Stimulated activated CD4-positive, alpha-beta T cell treated with anti-CD3 and anti-CD28 coated beads, Interleukin-15, amount 100 ng/mL, for 48 hours (primary cell): ENCODE data around the gene UTP4.
"Not testable (repeated sequence)": the region's sequence is repeated elsewhere in the genome, so short reads cannot be mapped to it uniquely, and the experiment has no call there.

Experiments used
- DNase-seq, 2 donors: peaks; one replicate each; pipeline ENCODE4 v3.0.0-alpha.2; 2020; ENCODE audit warnings: low read depth in 2 of 2

The UTP4 gene

DNA sequence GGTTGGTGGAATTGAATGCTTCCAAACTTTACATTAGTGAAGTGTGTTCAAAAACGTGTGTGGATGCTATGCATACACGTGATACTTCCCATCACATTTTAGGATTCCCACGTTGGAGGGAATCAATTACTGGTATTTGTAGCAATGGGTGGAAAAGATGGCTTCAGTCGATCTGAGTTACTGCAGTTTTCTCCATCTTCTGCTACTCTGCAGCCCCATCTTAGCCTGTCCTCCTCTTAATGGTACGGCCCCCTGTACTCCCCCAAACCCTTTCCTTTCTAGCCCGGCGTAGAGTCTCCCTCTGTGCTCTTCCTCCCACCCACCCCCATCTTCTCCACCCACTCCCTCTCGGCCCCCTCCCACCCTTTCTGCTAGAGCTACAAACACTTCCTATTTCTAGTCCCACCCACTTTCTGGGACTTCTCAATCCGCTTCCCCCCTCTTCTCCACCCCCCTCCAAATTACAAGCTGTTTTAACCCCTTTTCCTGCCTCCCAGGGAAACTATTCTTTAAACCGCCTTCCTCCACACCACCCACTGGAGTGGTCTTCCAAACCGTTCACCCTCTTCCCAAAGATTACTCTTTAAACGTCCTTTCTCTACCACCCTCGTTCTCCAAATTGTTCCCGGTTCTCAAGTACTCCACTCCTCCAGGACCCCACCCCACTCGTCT is 1.1 kb upstream of the UTP4 start:
- DNase-seq = no peak

DNA sequence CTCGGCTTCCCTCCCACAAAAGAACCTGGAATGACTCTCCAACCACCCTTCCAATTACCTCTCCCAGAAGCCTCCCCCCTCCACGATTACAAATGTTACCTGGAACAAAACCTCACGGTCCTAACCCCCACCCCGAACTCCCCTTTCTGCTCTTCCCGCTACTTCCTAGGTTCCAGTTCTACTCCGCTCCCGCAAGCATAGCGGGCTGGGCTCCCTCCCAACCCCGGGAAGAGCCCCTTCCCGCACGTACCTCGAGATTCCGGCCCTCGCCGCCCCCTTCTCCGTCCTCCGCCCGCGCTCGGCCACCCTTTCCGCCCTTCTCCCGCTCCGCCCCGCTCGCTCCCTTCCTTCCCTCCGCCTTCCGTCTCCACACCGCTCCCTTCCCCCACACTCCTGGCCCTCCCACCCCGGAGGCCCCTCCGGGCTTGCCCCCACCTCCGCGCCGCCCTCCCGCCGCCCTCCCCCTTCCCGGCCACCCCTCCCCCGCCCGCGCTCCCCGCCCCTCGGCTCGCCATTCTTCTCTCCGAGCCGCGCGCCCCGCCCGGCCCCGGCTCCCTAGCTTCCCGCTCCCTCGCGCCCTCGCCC is 518 bp upstream of the UTP4 start:
- peak; percentile 71 to 76 for DNase-seq

DNA sequence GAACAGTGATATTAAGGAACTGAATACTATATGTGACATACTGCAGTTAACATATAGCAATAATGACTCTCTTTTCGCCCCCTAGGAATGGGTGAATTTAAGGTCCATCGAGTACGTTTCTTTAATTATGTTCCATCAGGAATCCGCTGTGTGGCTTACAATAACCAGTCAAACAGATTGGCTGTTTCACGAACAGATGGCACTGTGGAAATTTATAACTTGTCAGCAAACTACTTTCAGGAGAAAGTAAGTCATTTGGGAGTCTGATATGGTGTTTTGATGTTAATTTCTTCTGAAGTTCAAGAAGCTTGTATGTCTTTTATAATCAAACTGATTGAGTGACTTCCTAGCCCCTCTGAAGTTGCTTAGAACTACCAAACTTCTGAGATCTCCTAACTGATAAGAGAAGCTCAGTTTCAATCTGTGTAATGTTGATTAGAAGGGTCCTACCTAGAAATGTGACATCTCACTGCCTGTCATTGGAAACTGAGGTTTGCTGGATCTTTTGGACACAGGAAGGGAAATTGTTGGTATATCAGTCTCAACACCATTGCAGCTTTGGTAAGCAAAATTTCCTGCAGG is 1.0 kb downstream of the UTP4 start:
- DNase-seq = no peak

DNA sequence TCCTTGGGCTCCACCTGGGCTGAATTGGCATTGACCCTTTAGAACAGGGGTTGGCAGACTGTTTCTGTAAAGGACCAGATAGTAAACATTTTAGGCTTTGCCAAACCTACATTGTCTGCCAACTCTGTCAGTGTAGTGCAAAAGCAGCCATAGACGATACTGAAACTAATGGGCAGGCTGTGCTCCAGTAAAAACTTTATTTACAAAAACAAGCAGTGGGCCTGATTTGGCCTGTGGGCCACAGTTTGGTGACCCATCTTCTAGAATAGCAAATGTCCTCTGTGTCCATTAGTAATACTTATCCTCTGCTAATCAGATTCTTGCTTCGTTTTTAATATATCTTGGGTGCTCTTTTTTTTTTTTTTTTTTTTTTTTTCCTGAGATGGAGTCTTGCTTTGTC is 6.2 kb downstream of the UTP4 start:
- DNase-seq = no peak

DNA sequence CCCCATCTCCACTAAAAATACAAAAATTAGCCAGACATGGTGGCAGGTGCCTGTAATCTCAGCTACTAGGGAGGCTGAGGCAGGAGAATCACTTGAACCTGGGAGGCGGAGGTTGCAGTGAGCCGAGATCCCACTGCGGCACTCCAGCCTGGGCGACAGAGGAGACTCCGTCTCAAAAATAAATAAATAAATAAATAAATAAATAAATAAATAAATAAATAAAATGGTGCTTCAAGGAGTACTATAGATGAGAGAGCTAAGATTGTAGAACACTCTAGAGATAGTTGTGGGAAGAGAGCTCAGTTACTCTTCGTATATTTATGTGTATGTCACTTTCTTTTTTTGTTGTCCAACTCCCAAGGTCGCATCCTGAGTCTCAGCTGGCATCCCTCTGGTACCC is 7.0 kb downstream of the UTP4 start:
- DNase-seq = not testable (repeated sequence)

DNA sequence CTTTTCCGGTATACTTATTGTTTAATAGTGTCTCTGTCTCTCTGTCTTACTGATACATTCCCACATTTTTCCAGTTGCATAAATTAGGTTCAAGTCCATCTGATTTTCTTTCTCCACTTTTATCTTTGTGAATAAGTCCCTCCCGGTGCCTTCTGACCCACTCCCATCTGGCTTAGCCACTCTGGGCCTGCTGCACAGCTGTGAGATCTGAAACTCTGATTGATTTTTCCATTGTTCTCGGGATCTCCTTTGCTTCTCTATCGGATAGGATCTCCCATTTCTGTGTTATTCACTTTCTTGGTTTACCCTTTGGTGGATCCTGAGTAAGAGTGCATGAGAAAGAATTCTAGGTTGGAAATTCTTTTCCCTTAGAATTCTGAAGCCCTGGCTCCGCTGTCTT is 8.6 kb downstream of the UTP4 start:
- no peak for DNase-seq

DNA sequence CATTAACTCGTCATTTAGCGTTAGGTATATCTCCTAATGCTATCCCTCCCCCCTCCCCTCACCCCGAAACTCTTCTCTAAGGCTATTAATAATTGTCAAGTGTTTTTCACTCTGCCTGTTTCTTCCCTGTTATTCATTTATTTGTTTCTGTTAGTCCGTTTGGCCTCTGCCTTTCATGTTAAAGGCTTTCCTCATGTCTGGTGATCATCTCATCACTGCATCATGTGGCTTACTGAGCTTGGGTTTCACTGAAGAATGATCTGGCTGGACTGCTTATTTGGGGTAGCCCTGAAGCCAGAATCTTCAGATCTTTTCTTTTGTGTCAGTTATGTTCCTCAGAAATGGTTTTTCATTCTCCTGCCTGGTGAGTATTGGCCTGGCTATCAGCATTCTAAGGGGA is 9.5 kb downstream of the UTP4 start:
- DNase-seq = no peak

DNA sequence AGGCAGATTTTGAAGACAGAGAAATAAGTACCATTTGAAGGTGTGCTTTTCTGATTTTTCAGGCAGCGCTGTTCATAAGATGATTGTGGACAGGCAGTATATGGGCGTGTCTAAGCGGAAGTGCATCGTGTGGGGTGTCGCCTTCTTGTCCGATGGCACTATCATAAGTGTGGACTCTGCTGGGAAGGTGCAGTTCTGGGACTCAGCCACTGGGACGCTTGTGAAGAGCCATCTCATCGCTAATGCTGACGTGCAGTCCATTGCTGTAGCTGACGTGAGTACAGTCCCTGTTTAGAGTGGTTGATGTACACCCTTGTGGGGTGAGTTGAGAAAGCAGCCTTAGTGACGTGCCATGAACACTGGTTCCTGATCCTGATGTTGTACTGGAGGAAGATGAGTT is 10.7 kb downstream of the UTP4 start:
- no peak for DNase-seq

DNA sequence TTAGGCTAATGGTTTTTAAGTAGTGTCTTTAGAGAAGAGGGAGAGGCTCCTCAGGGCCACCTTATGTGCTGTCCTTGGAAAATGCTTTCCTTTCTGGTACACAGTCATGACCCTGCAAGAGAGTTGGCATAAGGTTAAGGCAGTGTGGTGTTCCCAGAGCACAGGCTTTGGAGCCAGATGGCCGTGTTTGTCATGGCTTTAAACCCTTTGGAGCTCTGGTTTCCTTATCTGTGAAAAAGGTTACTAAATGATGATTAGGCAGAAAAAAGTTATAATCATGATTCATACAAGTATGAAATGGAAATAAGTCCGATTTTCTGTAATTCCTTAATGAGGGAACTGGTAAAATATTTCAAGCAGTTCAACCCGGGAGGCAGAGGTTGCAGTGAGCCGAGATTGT is 13.2 kb downstream of the UTP4 start:
- no peak for DNase-seq

DNA sequence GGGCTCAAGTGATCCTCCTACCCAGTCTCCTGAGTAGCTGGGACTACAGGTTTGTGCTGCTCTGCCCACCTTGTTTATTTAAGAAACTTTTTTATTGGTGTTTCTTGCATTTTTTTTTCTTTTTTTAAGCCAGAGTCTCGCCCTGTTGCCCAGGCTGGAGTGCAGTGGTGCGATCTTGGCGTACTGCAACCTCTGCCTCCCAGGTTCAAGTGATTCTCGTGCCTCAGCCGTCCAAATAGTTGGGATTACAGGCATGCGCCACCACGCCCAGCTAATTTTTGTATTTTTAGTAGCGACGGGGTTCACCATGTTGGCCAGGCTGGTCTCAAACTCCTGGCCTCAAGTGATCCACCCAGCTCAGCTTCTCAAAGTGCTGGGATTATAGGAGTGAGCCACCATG is 17.2 kb downstream of the UTP4 start:
- not testable (repeated sequence) for DNase-seq

DNA sequence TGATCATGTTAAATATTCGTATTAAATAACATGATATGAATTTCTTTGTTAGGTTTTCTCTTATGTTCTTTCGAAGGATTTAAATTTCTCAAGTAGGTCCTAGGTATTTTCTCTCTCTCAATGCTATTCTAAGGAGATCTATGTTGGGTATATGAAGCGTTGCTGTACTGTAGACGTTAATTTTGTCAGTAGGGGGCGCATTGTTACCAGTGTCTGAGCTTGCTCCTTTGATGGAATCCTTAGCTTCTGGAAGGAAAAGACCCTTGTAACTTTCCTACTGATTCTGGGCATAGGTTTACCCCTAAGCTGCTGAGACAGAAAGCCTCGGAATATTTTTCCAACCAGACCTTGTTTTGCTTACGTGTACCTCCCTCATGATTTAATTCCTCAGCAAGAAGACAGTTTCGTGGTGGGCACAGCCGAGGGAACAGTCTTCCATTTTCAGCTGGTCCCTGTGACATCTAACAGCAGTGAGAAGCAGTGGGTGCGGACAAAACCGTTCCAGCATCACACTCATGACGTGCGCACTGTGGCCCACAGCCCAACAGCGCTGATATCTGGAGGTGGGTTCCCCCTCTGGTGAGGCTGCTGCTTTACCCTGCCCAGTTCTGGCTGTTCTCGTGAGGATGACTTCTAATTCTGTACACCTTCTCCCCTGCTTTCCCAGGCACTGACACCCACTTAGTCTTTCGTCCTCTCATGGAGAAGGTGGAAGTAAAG is 17.9 kb downstream of the UTP4 start:
- peak in 1 of 2 donors; percentile 39 for DNase-seq

DNA sequence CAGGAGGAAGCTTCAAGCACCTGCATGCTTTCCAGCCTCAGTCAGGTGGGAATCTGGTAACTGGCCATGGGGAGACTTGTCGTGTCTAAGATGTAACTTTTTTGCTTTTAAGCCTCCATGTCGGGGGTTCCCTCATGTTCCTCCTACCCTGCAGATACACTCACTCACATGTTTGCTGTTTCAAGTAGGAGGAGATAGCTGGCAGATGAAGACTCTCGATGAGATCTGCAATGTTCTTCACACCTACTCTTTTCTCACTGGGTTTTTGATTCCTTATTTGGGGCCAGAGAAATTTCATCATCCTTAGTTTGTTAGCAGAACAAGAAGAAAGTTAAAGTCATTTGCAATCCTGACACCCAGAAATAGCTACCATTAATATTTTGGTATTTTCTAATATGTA is 24.7 kb downstream of the UTP4 start:
- no peak for DNase-seq

DNA sequence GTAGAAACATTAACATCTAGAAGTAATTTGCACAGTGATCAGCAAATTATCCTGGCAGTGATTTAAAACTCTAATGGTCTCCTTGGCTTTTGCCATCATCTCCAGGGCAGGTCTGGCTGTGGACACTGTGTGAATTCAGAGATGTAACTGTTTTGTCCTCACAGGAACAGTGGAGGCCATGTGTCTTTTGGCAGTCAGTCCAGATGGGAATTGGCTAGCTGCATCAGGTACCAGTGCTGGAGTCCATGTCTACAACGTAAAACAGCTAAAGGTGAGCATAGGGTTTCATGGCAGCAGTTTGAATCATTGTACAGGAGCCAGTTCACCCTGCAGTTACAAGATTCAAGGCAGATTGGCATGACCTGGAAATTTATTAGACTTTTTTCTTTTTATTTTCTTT is 27.7 kb downstream of the UTP4 start:
- DNase-seq = no peak

DNA sequence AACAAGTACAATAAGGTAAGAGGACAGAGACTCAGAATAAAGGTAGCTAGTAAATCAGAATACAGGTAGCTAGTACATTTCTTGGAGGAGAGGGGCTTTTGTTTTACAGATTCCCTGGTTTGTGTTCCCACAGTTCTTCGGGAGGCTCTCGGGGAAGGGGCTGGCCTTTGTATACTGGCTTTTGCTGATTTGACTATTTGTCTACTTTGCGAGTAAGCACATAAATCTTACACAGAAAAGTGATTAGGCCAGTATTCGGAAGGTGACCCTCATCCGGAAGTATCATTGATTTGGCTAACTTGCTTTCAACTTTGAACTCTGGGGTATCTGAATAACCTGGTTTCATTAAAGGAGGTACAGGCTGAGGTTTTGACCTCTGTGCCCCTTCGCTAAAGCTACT is 33.1 kb downstream of the UTP4 start:
- no peak for DNase-seq

DNA sequence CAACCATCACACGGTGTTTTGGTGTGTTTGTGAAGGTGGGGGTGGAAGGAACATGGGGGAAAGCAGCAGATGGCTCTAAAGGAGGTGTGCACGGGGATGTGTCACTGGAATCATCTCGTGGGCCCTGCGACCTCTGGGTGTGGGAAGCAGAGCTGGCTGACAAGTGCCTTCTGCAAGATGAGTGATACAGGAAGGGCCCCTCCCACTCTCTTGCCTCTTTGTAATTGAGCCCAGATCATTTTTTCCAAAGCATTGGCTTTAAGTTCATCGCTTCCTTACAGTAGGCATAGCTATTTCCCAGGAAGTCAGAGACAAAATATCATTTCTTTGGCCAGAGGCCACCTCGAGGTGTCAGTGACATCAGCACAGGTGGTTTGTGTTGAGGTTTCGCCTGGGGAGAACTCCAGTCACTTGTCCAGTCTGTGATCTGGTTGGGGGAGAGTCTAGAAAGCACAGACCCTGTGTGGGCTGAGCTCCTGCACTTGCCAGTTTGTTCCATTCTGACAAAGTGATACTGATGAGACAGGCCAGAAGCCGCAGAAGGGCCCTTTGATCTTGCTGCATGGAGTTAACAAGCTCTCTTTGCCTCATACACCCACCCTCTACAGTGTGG is 33.9 kb downstream of the UTP4 start:
- peak; percentile 75 to 85 for DNase-seq

DNA sequence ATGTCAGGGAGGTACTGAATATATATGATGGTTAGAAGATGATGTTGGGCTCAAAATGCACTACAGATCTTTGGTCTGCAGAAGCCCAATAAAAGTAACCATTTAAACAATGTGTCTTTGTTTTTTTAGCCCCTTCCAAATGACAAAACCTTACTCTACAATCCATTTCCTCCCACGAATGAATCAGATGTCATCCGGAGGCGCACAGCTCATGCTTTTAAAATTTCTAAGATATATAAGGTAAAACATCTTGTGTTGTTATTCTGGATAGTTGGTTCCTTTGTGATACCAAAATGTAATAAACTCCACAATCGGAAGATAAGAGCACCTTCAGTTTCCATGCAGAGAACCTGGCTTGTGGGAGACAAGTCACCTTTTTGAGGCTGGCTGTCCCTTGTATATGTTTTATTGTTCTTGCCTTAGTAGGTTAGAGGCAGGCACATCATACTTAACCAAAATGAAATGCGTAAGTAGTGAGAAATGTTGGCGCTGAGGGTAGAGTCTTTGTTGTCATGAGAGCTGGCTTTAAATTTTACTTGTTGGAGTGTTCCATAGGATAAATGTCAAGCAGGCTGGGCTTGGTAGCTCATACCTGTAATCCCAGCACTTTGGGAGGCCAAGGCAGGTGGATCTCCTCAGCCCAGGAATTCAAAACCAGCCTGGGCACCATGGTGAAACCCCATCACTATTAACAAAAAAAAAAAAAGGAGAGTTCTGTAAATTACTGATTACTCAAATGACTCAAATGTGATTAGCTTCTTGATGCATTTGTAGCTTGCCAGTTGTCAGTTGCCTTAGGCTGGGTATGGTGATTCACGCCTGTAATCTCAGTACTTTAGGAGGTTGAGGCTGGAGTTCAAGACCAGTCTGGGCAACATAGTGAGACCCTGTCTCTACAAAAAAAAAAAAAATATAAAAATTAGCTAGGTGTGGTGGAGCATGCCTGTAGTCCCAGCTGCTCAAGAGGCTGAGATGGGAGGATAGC is 34.8 kb downstream of the UTP4 start:
- no peak for DNase-seq

DNA sequence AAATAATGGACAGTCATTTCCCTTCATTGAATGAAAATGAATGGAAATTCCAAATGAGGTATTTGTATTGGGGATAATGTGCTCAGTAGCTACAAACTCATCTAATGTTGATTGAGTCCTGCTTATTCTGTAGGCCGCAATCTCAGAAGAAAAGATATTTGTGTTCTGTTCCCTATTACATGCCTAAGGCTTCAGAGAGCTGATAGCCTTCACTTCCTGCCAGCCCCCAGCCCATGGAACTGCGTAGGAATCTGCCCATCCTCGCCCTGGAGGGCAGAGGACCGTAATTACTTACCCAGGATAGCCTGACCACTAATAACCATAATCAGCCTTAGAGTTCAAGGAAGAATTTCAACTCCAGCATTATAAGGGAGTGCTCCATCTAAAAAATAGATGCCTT is 36.6 kb downstream of the UTP4 start:
- DNase-seq = no peak

DNA sequence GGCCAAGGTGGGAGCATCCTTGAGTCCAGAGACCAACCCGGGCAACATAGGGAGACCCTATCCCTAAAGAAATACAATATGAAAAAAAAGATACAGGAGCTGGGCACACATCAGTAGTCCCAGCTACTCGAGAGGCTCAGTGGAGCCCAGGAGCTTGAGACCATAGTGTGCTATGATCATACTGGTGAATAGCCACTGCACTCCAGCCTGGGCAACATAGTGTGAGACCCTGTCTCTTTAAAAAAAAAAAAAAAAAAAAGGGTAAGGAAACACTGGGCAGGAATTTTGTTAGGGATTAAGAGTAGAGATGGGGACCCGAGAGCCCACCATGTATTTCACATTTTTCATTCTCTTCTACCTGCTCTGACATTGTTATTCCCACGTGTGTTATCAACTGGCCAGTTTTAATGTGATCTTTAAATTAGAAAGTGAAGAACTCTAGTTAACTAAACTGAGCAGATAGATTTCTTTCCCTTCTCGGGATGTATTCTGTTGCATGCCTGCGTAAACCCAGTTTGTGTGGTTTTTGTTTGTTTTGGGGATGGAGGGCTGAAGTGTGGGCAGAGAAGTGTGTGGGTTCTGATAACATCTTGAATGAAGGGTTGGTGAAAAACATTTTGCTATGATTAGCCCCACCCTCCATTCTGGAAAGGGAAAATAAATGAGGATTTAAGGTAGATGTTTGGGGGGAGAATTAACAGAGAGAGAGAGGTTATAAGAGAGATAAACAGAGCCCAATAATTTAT is 37.3 kb downstream of the UTP4 start:
- no peak for DNase-seq

DNA sequence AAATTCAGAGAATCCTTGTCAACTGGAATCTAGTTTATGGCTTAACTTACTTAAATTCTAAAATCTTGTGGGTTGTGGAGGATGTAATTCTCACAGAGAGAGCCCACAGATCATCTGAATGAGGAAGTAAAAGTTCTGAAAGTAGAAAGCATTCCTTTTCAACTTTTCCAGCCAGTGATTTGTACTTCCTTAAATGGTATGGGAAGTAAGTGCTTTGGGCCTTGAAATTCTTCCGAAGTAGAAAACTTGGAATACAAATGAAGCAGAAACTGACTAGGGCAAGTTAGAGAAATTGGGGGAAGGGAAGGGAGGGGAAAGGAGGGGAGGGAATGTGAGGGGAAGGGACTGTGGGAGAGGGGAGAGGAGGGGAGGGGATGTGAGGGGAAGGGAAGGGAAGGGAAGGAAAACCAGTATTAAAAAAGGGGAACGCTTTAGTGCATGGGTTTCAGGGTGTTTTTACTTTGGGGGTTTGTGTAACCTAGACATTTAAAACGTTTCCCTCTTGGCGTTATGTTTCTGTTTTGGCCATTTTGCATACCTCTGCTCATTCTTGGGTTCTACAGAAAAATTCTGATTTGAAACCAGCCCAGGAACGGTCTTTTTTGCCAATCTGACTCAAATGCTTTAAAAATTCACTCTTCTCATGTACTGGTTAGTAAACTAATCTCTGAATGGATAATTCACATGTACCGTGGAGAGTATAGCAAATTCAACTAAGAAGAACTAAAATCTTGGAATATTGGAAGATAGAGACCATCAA is 39.1 kb downstream of the UTP4 start:
- no peak for DNase-seq
